Astrocyte of the cerebellum (primary cell): ENCODE results near the gene NIF3L1.

Experiments used
- DNase-seq: peaks from one replicate; pipeline ENCODE4 v3.0.0-alpha.2; 2011; ENCODE audit warnings: low read depth
- H3K4me3 ChIP-seq: 2 replicates; pipeline ENCODE4 v1.5.1; 2011; ENCODE audit warnings: mild to moderate bottlenecking, low read depth, low read length, moderate library complexity
- in situ Hi-C: cut with HindIII; loops from 2 replicates; pipeline ENCODE4 v1.10.0; 2017; ENCODE audit warnings: low sequenced_read_pairs
- TF ChIP-seq, protein P1 (sequence below): IDR thresholded peaks from 2 replicates; pipeline ENCODE4 v1.5.1; 2012; ENCODE audit warnings: low read length, low read depth, moderate library complexity, mild to moderate bottlenecking; ENCODE audit errors: missing control alignments

The NIF3L1 gene

GRCh38 chr2:200909958-200910357 lies 20.8 kb downstream of the NIF3L1 start:
- TF ChIP-seq, protein P1, sequence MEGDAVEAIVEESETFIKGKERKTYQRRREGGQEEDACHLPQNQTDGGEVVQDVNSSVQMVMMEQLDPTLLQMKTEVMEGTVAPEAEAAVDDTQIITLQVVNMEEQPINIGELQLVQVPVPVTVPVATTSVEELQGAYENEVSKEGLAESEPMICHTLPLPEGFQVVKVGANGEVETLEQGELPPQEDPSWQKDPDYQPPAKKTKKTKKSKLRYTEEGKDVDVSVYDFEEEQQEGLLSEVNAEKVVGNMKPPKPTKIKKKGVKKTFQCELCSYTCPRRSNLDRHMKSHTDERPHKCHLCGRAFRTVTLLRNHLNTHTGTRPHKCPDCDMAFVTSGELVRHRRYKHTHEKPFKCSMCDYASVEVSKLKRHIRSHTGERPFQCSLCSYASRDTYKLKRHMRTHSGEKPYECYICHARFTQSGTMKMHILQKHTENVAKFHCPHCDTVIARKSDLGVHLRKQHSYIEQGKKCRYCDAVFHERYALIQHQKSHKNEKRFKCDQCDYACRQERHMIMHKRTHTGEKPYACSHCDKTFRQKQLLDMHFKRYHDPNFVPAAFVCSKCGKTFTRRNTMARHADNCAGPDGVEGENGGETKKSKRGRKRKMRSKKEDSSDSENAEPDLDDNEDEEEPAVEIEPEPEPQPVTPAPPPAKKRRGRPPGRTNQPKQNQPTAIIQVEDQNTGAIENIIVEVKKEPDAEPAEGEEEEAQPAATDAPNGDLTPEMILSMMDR, result no peak
- no peak for DNase-seq
- no peak overlapping the region for H3K4me3 ChIP-seq
- in situ Hi-C loops, result loop anchor here (10.0 kb wide), 1 partner anchor 275 kb away; the partner anchor contains the start of gene CASP10

DNA sequence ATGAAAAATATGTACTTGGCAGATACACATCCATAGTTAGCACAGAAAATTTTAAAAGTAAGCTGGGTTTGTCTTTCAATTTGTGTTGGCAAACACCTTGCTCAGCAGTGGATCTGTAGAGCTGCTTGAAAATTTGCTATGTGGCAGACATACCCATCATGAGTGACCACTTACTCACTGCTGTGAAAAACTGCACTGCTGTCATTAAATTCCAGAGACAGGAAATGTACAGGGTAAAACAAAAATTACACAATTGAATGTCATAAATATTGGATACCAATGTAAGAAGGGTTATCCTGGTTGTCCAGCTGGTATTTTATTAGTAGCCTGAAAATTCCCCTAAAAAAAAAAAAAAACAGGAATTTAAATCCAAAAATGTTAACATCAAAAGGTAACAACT lies 24.5 kb downstream of the NIF3L1 start:
- in situ Hi-C loops, result no loop called here
- TF ChIP-seq, protein P1, result no peak
- DNase-seq, result no peak
- no peak overlapping the region for H3K4me3 ChIP-seq

GRCh38 chr2:200922439-200922838 lies 33.3 kb downstream of the NIF3L1 start:
- TF ChIP-seq, protein P1, result no peak
- DNase-seq, result no peak
- in situ Hi-C loops, result no loop called here
- H3K4me3 ChIP-seq, result no peak overlapping the region

DNA sequence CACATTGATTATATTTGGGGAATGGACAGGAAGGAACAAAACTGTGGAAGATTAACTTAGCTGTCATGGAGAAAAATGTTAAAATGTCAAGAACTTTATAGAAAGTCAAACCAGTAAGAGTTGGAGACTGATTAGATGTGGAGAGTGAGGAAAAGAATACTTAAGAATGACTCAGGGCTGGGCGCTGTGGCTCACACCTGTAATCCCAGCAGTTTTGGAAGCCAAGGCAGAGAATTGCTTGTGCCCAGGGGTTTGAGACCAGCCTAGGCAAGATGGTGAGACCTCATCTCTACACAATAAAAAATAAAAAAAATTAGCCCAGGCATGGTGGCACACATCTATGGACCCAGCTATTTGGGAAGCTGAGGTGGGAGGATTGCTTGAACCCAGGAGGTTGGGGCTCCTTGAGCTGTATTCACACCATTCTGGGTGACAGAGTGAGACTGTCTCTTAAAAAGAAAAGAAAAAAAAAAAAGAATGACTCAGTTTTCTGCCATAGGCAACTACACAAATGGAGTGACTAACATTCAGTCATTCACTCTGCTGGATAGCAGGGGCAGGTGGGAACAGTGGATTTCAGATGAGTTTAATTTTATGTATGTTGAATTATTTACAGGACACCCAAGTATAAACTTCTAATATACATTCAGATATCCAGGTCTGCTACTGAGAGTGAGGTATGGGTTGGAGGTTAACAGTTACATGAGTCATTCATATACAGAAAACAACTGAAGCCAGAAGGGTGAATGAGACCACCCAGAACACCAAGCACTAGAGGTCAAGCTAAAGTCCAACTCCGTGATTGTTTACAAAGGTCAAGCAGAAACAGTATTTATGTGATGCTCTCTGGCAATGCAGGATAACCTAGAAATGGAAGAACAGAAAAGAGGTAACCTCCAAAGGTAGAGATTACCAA lies 40.4 kb downstream of the NIF3L1 start:
- DNase-seq, result no peak
- in situ Hi-C loops, result no loop called here
- H3K4me3 ChIP-seq, result no peak overlapping the region
- TF ChIP-seq, protein P1, result no peak

- no peak for DNase-seq
- no peak overlapping the region for H3K4me3 ChIP-seq
- in situ Hi-C loops, result no loop called here
- TF ChIP-seq, protein P1, result no peak
Measured at GRCh38 chr2:200930947-200931626, 41.9 kb downstream of the NIF3L1 start.

DNA sequence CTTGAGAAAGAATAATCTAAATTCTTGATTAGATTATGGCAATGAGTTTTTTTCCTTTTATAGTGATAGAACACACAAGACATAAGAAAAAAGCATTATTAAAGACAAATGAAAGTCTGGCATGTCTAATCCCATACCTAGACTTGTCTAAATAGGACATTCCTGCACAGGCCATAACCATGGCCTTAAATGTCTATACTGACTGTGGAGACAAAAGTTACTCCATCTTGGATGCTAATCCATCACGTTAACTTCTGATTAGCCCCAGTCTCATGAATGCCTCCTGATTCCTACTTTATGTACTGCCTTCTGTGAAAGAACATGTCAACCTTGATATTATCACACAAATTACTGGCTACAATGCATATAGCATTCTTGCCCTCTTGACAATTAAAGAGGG lies 50.7 kb downstream of the NIF3L1 start:
- TF ChIP-seq, protein P1, result no peak
- in situ Hi-C loops, result no loop called here
- DNase-seq, result no peak
- H3K4me3 ChIP-seq, result no peak overlapping the region
